H4 (cell line): ENCODE data around the gene NR2F1. TPM values are rescaled to one million over a fixed set of nuclear protein-coding genes. Genes with fewer than 3 reads are reported as not detected.

Source experiments
- DNase-seq: peaks from one replicate; pipeline ENCODE4 v3.0.0-alpha.2; 2015; ENCODE audit warnings: low spot score
- total RNA-seq: library from RNA; depleted of rRNA; stranded (reverse); fragments of >200 nt; shearing (Covaris generic); gene quantifications from 2 replicates; pipeline ENCODE4 v1.2.3, GENCODE V29; 2014

Gene NR2F1
- total RNA-seq, 1 experiment from 2014 or later = 6.5 TPM

DNA sequence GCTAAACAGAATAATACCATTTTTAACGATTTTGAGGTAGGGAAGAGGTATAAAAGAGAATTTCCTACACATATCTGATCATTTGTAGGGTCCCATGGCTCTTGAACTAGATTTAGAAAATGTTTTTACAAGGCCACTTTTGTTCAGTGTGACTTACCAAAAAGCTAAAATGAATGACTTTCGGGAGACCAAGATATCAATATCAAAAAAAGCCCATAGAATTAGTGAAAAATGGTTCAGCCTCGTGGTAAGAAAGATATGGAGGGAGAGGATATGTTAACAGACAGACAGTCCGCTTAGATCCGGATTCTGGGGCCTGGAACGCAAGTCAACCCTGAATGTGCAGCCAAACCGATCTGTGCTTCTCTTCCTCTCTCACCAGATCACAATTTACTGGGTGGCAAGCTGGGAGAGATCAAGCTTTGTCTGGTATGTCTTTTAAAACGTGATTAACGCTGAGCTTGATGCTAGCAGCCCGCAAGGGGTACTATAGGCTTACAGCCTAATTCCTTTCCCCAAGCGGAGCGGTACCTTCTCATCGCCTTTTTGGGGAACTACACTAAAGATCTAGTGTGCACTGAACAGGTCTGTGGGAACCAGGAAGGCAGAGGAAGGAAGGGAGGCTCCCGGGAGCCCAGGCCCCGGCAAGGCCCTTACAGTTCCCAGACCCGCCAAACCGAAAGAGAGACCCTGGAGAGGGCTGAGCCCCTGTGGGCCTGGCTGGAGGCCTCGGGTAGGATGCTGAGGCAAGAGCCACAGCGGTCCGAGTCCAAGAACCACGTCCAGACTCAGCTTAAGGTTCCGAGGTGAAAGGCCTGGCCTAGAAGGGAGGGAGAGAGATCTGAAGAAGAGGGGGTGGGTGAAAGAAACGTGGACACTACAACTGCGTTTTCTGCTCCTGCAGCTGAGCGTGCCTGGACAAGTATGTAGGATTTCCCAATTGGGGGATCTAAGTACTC is 4.9 kb upstream of the NR2F1 start:
- DNase-seq = no peak

DNA sequence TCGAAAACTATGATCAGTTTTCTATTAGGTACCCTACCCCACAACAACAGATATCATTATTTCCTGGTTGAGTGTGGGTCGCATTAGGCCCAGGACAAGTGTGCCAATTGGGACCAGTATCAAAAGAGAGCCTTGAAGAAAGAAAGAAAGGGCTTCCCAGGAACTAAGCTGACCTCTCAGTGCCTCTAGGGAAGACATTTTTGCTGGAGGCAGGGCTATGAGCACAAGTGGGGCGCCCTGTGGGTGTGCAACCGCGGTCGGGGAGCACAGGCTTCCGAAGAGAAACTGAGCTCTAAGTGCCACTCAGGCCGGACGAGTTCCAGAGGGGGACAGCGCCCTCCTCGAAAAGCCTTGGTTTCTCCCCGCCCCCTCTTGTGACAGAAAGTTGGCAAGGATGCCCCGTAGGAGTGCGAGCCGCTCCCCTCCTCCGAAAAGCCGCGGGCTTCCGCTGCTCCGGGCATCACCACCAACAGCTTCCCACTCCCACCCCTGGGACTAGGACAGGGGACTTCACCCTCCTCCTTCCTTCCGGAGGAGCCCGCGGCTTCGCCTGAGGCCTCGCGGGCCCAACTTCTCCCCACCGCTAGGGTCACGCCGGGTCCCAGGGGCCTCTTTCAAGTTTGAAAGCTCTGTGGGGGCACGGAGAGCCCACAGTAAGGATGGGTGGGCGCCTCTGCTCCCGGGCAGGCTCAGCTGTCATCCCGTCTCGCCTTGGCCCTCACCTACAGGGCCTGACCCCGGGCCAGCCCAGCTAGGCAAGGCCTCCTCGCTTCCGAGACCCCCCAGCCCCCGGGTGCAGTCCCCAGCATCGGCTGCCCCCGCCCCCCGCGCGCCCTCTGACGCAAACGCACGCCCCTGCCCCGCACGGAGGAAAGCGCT is 4.0 kb upstream of the NR2F1 start:
- no peak for DNase-seq

DNA sequence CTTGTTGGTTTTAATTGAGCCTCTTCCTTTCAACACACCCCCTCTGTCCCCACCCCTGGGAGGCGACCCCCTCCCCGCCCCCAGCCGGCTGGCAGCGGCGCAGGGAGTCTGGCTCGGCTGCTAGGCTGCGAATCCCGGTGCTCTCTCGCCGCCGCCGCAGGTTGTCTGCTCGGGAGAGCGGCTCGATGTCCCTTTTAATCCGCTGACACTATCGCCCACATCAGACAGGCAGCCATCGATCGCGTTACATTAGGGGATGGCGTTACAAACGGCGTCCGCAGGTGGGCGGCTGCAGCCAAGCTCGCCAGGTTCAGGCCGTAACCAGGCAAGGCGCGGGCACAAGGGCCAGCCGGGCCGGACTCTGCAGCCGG is 3.3 kb upstream of the NR2F1 start:
- no peak for DNase-seq

DNA sequence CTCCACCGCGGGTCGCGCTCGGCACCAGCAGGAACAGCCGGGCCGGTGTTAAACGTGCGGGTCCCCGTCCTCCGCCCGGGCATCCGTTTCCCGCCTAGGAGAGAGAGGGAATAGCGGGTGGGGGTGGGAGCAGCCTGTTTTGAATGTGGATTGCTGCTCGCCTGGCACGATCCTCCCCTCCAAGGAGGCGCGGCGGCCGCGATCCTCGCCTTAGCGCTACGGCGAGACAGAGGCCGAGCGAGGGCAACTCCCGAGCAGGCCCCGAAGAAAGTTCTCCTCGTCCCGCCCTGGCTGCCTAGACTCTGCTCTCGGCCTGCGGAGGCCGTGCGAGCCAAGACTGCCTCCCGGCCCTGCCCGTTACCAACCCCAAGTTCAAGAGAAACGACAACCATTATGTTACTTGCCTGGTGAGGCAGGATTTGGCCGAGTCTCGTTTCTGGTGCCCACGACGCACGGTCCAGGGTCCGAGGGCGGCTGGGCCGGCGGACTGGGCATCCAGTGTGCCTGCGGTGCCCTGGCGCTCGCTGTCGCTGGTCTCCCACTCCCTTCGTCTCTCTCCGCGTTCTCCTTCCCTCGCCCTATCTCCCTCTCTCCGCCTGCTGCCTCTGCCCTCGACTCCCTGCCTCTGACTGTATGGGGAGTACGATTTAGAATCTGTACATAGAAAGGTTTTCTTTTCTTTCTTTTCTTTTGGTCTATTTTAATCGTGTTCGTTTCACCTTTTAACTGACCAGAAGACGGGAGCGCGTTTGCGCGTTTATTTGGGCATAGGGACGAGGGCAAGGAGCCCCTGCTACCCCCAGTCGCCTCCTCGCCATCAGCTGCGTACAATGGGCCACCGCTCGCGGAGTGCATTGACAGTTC is 2.7 kb upstream of the NR2F1 start:
- DNase-seq = peak; percentile 21

DNA sequence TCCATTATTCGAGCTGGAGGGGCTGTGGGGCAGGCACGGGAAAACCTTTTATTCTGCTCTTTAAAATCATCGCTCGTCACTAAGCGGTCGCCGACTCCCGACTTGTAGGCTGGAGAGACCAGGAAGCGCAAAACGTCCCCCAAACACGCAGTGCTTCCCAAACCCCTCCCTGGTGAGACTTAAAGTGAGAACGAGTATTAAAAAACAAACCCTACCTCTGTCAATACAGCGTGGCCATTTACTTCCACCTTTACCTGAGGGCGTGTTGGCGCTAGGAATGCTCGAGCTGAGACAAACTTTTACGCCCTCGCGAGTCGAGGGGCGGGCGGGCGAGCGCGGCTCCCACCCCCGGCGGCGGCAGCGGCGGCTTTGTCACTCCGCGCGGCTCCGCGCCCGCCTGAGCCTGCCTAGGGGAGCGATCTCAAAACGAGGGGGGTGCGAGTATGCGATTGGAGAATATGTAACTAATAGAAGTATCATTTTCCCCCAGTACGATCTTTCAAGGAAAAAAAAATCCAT is 2.0 kb upstream of the NR2F1 start, which contains the start of gene NR2F1-AS1:
NR2F1-AS1 (minus strand) TSS at position 293 of the 519 bp plus-strand sequence.
- DNase-seq = peak; percentile 16

DNA sequence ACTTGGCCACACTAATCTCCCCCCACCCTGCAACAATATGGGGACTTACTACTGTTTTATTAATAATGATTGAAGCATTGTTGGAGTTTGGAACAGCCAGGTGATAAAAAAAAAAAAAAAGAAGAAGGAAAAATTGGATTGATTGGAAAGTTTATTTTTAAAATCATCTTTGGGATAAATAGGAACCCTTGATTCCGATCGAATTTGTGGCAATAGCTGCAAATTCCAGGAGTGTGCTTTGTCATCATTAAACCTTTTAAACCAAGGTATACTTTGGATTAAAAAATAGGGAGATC is 907 bp upstream of the NR2F1 start:
- no peak for DNase-seq

DNA sequence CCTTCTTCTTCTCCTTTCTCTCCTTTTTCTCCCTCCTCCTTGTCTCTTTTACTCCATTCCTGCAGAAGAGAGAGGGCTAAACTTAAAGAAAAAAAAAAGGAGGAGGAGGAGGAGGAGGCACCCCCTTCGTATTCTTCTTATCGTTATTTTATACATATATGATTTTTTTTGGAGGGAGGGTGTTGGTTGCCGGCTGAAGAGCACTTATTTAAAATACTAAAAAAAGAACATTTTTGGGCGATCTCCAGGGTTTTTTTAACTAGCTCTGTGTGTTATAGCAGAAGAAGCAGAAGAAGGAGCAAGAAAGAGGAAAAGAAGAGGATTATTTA is 381 bp downstream of the NR2F1 start:
- DNase-seq = no peak

DNA sequence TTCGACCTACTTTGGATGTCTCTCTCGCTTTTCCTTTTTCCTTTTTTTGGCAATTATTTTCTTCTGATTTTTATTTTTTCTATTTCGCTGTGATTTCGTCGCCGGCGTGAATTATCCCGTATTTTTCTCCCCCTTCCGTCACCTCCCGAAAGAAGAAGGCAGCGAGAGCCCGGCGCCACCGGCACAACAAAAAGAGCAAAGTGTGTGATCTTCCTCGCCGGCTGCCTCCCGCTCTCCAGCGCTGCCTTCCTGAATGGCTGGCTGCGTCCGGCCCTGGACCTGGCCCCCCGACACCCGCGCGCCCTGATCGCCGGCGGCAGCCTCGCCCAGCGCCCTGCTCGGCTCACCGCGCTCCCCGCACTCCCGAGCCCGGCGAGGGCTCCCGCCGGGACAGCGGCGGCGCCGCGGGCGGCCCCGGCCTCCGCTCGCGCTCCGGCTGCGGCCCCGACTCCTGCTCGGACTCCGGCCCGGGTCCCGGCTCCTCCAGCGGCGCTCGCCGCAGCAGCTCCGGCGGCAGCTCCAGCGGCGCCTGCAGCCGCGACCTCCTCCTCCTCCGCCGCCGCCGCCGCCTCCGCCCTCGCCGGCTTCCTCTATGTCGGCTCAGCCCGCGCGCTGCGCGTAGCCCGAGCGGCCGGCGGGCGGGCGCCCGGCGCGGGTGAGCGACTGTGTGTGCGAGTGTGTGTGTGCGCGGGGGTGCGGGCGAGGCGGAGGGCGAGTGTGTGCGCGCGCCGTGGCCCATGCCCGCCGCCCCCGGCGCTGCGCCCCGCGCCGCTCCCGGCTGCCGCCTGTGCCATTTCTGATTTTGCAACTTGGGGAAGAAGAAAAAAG is 960 bp downstream of the NR2F1 start:
- peak; percentile 24 for DNase-seq

DNA sequence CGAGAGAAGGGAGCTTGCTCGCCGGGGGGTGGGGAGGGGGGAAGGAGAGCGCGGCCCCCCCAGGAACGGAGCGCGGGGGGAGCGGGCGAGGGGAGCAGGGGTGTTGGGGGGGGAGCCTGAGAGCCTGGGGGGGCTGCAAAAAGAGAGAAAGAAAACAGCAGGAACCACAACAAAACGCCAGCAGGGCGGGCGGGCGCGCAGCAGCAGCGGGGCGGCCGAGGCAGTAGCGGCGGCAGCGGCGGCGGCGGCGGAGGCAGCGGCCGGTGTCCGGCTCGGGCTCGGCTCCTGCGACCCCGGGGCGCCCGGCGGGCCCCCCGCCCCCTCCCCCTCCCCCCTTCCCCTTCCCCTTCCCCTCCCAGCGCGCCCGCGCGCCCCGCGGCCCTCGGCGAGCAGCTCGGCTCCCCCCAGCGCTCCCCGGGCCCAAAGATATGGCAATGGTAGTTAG is 1.6 kb downstream of the NR2F1 start:
- DNase-seq = no peak

DNA sequence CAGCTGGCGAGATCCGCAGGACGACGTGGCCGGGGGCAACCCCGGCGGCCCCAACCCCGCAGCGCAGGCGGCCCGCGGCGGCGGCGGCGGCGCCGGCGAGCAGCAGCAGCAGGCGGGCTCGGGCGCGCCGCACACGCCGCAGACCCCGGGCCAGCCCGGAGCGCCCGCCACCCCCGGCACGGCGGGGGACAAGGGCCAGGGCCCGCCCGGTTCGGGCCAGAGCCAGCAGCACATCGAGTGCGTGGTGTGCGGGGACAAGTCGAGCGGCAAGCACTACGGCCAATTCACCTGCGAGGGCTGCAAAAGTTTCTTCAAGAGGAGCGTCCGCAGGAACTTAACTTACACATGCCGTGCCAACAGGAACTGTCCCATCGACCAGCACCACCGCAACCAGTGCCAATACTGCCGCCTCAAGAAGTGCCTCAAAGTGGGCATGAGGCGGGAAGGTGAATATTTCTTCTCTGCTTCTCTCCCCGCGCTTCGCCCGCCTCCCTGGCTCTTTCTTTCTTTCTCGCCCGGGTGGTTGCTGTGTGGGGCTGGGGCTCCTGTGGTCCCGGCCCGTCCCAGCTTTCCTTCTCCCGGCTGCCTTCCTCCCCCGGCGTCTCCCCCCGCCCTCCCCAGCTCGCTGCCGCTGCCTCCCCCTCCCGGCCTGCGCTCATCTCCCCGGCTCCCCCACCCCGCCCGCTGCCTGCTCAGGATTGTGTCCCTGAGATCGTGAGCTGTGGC is 2.2 kb downstream of the NR2F1 start:
- peak; percentile 25 for DNase-seq

DNA sequence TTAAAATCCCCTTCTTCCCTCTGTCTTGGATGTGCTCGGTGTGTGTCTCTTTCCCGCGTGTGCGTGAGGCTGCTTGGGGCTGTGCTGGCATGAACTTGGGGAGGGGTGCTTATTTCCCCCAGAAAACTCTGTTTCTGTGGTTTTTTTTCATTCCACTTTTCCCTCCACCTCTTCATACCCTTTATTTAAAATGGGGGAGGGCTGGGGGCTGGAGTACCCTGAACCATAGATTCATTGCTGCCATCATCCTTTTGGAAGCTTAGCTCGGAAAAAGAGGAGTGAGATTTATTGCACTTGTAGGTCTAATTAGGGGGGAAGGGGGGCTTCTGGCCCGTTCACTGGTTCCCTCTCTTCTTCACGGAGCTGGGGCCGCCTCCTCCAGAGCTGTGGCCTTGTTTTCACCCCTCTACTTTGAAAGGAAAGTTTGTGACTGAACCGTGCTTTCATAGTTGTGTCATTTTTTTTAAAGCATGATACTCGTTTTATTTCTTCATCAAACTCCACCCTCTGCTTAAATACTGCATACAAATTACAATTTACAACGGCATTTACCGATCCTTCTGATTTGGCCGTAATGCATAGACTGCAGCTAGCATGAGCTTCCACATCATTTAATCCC is 2.9 kb downstream of the NR2F1 start:
- DNase-seq = no peak

DNA sequence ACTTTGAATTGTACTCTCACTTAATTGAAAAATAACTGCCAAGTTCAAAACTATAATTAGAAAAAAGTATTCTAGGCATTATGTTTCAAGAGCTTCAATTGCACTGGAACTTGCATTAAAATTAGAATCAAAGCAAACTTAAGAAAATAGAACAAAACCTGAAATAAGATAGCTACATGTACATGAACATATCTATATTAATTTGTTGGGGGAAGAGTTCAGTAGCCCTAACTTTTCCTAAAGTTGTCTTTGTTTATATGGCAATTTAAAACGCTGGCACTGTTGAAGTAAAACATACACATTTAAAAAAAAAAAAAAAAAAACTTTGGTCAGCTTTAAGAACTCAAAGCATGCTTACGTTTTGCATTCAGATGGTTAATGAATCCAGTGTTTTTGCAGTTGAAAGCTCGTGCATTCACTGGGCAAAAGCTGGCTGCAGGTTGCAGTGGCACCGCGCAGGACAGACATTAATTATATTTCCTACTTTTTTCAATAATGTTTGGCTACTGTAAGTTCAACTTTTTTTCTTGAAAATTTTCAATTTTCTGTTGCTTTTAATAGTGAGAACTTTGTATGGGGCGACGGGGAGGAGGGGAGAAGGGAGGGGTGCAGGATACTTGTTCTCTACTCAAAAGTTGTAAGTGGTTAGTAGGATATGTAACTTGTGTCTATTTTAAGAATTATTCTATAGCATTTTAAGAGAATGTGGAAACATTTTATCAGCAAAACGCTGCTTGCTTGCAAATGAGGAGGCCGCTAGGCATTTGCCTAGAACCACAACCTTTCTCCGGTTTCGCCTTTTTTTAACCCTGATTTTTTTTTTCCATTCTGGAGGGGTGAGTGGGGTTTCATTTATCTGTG is 3.9 kb downstream of the NR2F1 start:
- no peak for DNase-seq

DNA sequence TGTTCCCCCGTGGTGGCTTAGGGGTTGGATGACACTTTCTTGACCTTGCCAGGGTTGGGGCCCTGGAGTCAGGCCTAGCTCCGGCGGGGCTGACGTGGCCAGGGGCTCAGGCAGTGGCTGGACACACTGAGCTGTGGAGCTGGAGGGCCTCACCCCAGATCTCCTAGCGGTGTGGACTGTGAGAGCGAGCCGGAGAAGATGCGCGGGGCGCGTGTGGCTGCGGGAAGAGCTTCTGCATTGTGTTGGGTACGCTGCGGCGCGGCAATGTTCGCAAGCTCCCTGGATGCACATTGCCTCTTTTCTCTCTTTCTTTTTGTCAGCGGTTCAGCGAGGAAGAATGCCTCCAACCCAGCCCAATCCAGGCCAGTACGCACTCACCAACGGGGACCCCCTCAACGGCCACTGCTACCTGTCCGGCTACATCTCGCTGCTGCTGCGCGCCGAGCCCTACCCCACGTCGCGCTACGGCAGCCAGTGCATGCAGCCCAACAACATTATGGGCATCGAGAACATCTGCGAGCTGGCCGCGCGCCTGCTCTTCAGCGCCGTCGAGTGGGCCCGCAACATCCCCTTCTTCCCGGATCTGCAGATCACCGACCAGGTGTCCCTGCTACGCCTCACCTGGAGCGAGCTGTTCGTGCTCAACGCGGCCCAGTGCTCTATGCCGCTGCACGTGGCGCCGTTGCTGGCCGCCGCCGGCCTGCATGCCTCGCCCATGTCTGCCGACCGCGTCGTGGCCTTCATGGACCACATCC is 4.8 kb downstream of the NR2F1 start:
- no peak for DNase-seq

DNA sequence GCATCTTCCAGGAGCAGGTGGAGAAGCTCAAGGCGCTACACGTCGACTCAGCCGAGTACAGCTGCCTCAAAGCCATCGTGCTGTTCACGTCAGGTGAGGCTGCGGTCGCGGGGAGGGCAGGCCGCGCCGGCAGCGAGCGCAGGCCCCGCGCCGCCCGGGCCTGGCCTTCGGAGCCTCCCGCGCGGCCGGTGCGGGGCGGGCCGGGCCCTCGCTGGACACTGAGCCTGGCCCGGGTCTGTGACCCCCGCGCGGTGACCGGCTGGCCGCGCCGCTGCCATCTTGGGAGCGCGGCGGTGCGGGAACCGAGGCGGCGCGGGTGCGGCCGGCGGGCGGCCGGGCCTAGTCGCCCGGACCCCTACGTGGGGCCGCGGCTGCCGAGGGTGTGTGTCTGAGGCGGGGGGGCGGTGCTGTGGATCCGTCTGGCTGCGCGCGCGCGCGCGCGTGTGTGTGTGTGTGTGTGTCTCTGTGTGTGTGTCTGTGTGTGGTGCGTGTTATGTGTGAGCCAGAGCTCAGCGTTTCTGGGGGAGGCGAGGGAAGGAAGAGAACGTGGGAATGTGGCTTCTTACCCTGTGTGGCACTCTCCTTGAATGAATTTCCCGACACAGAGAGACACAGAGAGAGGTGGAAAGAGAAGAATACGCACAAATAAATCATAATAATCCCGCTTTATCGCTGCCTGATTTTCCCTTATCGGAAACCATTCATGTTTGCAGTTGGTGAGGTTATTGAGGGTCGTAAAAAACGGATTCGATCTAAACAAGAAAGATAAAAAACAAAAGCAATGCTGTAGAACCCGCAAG is 5.5 kb downstream of the NR2F1 start:
- no peak for DNase-seq

DNA sequence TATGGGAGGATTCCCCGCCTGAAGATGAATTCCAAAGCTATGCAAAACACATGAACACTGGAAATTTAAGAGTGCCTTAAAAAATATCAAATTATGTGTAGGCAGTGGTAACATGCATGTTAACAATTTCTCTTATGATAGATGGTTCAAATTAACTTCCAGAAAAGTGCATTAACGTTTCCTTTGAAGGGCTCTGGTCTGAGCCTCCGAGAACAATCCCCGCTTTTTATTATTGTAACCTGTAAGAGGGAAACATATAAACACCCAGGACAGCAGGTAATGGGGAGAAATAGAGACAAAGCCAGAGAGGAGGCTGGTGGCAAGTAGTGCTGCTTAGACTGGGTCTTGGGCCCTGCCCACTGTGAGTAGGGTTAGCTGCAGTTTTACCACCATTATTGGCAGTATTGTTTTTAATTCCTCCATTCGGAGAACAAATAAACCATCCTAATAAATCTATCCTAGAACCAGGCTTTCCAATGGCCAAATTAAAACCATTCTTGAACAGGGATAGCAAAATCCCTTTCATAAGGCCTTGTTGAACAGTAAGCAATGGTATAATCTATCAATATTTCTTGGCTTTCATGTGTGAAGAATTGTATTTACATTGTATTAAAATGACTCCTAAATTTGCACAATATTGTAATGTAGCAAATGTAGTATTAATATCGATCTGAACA is 6.3 kb downstream of the NR2F1 start:
- DNase-seq = no peak

DNA sequence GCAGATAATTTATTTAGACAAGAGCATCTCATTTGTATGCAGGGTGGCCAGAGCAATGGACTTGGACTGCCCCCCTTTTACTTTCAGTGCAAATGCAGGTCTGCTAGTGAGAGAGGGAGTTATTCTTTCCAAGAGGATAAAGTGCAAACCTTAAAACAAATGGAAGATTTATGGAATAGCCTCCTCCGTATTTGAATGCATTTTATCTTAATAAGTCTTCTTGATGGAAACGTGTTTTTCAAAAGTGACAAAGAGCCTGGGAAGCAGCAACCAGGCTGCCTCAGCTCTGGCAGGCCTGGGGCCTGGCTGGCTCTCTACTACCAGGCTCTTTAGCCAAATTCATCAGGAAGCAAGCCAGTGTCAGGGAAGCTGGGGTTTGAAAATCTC is 6.8 kb downstream of the NR2F1 start:
- DNase-seq = no peak

DNA sequence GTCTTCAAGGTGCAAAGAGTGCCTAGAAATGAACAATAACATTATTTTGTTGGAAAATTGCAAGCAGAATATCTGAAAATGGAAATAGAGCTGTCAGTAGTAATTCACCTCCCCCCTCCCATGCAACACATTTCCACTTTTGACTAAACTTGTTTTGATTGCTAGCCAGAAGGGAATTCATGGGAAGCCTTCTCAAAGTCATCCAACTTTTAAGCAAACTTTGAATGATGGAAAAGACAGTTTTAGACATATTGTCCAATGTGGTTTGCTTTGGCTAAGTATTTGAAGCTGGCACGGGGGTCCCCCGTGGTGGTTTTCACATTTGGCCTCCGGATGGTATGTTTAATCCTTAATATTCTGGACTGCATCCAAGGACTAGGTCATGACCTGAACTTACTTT is 7.5 kb downstream of the NR2F1 start:
- no peak for DNase-seq
